ENCODE results near the gene ARCN1.
"Not testable (repeated sequence)": the region's sequence is repeated elsewhere in the genome, so short reads cannot be mapped to it uniquely, and the experiment has no call there.

The ARCN1 gene

DNA sequence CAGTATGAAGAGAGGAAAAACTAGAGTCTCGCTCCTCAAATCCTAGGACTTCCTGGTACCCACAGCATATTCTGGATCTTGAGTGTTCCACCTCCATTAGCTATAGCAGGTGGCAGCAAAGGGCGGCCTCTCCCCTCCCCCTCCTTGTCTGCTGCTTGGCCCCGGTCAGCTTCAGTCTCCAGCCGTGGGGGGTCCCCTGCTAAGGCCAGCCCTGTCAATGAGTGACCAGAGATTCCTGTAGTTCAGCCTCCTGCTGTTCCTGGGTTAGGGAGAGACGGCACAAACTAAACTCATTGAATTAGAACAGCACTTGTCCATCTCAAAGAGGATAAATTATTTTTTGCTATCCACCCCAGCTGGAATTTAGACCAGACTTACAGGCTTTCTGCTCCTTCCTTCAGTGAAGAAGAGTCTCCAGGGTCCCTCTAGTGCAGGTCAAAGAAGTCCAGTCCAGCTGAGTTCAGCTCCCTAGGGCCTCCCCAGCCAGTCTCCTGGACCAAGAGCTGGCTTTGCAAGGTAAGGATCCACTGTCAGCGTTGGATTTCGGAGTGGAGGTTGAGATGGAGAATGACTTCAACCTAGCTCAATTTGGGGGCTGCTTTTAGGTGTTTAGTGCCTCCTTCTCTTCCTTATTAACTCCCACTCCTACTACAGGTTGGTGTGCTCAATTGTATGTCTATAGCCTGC, 34.1 kb downstream of the ARCN1 start:
- DNase-seq (ENCODE audit: low read depth) = no peak

DNA sequence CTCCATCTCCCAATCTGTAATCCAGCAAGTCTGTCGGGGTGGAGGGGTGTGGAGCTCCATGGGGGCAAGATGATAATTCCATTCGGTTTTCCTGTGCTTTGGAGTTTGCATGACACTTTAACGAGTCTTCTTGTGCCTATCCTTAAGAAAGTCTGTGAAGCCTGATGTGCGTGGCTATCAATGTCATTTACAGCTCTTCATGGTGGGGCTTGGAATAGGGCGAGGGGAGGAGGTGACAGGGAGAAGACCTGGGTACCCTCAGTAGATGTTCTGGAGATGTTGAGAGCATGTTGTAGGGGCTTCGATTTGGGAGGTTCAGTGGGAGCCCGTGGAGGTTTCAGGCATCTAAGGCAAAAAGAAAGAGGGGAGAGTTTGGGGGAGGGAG, 34.6 kb downstream of the ARCN1 start:
- no peak for DNase-seq (ENCODE audit: low read depth)

- peak; percentile 33 for DNase-seq (ENCODE audit: low read depth)
These were observed 35.5 kb downstream of the ARCN1 start, which contains the start of gene PHLDB1 for GRCh38 chr11:118607401-118608359. PHLDB1 (plus strand) TSS chr11:118607615; CDS start chr11:118613837, 6,222 bp downstream.

GRCh38 chr11:118608360-118609227, 36.4 kb downstream of the ARCN1 start:
- peak; percentile 84 for DNase-seq (ENCODE audit: low read depth)

GRCh38 chr11:118609380-118610224, 37.4 kb downstream of the ARCN1 start:
- DNase-seq (ENCODE audit: low read depth) = peak; percentile 23

GRCh38 chr11:118610225-118610772, 38.1 kb downstream of the ARCN1 start:
- DNase-seq (ENCODE audit: low read depth) = no peak

- peak; percentile 78 for DNase-seq (ENCODE audit: low read depth)
These were observed 38.7 kb downstream of the ARCN1 start for GRCh38 chr11:118610773-118611432.

- DNase-seq (ENCODE audit: low read depth) = not testable (repeated sequence)
These were observed 39.2 kb downstream of the ARCN1 start for GRCh38 chr11:118611433-118611795.

DNA sequence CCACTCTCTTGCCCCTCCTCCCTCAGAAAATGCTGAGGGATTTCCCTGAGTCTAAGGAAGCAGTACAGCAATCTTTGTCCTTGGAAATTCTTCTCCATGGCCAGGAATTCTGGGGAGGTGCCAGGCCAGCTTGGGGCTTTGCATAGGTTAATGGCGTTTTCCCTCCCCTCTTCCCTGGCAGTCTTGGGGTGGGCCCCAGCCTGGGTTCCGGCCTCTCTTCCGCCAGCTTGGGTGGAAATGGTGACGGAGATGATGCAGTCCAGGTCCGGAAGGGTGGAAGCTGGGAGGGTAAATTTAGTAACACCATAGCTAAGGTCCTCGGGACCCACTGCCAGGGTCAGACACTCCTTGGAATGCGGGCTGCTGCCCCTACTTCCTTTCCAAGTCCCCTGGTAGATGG, 40.2 kb downstream of the ARCN1 start:
- DNase-seq (ENCODE audit: low read depth) = no peak

DNA sequence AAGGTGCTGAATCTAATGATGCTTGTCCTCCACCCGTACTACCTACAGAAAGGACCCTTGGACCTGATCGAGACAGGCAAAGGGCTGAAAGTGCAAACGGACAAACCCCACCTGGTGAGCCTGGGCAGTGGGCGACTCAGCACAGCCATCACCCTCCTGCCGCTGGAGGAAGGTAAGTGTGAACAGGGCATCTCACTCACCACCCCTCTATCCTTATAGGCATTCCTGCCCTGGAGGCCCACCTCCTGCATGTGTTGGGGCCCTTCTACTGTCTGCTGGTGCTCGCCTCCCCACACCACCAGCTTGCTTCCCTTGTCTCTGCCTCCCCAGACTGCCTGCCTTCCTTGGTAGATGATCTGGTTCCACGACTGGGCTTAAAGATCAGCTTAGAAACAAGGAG, 42.3 kb downstream of the ARCN1 start:
- DNase-seq (ENCODE audit: low read depth) = no peak

- no peak for DNase-seq (ENCODE audit: low read depth)
These were observed 43.2 kb downstream of the ARCN1 start for GRCh38 chr11:118615282-118615975.

DNA sequence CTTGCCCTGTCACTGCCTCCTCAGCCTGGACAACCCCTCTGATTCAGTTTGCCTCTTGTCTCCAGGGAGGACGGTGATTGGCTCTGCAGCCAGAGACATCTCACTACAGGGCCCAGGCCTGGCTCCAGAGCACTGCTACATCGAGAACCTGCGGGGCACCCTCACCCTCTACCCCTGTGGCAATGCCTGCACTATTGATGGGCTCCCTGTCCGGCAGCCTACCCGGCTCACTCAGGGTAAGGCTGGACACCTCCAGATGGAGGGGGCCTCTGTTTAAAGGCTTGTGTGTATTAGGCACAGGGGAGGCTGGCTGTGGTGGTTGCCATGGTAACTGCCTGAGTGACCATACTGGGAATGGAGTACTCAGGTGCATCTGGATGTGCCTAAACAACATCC, 43.8 kb downstream of the ARCN1 start:
- DNase-seq (ENCODE audit: low read depth) = no peak

DNA sequence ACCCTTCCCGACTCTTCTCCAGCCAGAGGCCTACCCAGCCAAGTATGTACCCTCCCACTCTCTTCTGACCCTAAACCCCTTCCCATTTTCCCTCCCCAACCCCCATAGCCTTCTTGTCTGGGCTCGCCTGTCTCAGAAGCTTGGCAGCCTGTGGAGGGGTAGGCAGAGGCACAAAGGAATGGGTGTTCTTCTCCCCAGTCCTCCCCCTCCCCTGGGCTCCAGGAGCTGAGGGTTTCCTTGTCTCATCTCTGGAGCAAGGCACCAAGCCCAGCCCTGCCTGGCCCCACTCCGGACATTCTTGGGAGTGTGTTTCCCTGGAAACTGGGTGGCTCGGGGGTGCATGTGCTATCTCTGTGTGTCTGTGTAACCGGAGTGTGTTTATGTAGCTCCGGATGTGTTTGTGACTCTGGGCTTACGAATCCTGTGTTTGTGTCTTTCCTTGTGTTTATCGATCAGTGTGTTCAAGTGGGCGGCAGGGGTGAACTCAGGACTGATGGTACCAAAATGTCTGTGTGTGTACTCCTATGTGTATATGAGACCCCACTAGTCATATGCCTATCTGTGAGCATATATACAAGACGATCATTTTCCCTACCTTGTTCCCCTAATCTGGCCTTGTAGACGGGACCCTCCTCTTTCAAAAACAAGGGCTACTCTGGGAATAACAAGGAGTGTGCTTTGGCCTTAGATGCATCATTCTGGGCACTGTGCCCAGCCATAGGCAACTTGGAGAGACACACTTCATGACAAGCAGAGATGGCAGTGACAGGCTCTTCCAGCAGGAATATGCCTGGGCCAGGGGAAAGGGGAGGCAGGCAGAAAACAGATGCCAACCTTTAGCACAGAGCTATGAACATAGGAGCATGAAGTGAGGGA, 46.1 kb downstream of the ARCN1 start:
- no peak for DNase-seq (ENCODE audit: low read depth)

- no peak for DNase-seq (ENCODE audit: low read depth)
These were observed 46.8 kb downstream of the ARCN1 start for GRCh38 chr11:118618991-118619375.

DNA sequence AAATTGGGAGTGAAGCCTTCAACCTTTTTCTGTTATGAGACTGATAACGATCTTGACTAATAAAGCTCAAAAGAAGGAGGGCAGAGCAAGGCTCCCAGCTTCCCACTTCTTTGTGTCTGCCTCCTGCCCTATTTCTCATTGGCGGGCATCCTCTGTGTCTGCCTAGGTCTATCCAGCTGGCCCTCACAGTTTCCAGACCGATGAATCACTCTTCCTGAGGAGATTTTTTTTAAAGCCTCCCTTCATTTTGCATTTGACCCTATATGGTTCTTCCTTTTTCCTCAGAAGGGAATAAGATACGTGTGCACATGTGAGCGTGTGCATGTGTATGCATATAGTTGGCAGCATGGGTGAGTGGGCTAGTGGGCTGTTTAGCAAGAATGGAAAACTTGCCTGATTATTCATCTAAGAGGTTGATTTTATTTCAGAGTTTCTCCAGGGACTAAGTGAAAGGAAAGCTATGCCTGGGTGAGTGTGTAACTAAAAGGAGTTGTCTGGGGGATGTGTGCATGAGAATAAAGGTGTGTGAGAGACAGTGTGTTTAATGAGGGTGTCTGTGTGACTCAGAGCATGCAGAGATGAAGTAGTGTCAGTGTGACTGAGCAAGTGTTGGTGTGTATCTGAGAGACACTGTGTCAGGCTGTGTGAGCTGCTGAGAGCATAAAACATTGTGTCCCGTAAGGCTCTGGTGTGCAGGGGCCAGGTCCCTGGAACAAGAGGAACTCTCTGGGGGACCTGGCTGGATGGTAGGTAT, 47.4 kb downstream of the ARCN1 start:
- no peak for DNase-seq (ENCODE audit: low read depth)

GRCh38 chr11:118620529-118621070, 48.4 kb downstream of the ARCN1 start:
- no peak for DNase-seq (ENCODE audit: low read depth)

DNA sequence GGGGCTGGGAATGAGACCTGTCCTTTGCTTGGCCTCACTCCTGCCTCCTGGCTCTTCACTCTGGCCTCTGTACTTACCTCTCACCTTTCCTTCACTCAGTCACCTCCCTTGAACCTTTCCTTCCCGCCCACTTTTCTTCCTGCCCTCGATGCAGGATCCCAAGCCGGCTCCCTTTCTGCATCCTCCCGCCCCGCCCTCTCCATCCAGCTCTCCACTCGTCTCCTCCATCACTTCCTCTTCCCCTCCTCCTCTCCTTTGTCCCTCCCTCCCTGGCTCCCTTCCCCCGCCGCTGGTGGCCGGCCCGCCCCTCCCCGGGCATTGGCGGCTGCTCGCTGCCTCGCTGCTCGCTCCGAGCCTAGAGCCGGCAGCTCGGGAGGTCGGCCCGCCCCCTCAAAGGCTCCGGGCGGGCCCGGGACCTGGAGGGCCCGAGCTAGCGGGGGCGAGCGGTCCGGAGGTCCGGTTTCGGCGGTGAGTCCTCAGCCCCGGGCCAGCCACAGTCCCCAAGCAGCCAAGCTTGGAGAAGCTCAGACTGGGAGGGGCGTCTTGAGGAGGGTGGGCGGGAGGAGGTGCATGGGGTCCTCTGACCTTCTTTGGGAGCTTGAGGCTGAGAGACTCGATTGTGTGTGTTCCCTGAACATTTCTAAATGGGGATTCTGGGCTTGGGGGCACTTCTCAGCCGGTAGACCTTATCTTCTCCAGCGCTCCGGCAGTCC, 49.0 kb downstream of the ARCN1 start:
- no peak for DNase-seq (ENCODE audit: low read depth)
